22Rv1 (cell line): ENCODE data around the gene SLC10A7.

Experiments used
- ZFX ChIP-seq: fragments of 450-650 bp; IDR thresholded peaks from 2 replicates; pipeline ENCODE4 v1.6.1; 2017; ENCODE audit warnings: antibody characterized with exemption, borderline replicate concordance
- TF ChIP-seq, protein P1 (sequence below): fragments of 450-650 bp; IDR thresholded peaks from 2 replicates; pipeline ENCODE4 v1.5.1; 2017; ENCODE audit warnings: mild to moderate bottlenecking

DNA sequence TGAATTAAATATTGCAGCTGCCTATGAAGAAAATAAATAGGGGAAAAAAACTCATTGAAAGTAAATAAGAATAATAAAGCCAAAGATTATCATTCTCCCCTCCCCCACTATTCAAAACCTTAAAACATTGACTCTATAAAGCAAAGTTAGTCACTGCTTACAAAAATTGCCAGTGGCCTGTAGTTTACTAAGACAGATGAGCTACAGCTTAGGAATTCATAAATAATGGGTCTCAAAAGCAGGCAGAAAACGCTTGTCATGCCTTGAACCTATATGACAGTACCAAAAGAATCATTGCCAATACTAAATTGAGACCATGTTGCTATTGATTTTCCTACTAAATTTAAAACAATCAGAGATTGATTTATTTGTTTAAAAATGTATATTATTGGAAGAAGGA lies 78.9 kb downstream of the SLC10A7 start:
- TF ChIP-seq, protein P1, sequence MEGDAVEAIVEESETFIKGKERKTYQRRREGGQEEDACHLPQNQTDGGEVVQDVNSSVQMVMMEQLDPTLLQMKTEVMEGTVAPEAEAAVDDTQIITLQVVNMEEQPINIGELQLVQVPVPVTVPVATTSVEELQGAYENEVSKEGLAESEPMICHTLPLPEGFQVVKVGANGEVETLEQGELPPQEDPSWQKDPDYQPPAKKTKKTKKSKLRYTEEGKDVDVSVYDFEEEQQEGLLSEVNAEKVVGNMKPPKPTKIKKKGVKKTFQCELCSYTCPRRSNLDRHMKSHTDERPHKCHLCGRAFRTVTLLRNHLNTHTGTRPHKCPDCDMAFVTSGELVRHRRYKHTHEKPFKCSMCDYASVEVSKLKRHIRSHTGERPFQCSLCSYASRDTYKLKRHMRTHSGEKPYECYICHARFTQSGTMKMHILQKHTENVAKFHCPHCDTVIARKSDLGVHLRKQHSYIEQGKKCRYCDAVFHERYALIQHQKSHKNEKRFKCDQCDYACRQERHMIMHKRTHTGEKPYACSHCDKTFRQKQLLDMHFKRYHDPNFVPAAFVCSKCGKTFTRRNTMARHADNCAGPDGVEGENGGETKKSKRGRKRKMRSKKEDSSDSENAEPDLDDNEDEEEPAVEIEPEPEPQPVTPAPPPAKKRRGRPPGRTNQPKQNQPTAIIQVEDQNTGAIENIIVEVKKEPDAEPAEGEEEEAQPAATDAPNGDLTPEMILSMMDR, result no peak
- TF ChIP-seq ZFX, result no peak
